HG03378 (cell line): ENCODE measurements around the gene DDX5.

Experiments used
- ATAC-seq: cut with Tn5 transposase; IDR thresholded peaks from one replicate; pipeline ENCODE4 v1.9.1; 2021; ENCODE audit warnings: mild to moderate bottlenecking, moderate library complexity; ENCODE audit not compliant: unreplicated experiment

DDX5 gene

GRCh38 chr17:64448665-64449512 is 57.2 kb downstream of the DDX5 start, which contains the start of gene MILR1:
TSS of gene MILR1 (plus strand) at chr17:64449115. CDS start at chr17:64449169, 54 bp downstream.
- no peak for ATAC-seq
